HG03521 (cell line): Measurements from ENCODE around the gene PIP5K1B.
"Not testable (repeated sequence)": the region's sequence is repeated elsewhere in the genome, so short reads cannot be mapped to it uniquely, and the experiment has no call there.

Experiments
- ATAC-seq: cut with Tn5 transposase; IDR thresholded peaks from one replicate; pipeline ENCODE4 v1.9.1; 2021; ENCODE audit warnings: mild to moderate bottlenecking, moderate library complexity; ENCODE audit not compliant: unreplicated experiment

PIP5K1B gene, protein sequence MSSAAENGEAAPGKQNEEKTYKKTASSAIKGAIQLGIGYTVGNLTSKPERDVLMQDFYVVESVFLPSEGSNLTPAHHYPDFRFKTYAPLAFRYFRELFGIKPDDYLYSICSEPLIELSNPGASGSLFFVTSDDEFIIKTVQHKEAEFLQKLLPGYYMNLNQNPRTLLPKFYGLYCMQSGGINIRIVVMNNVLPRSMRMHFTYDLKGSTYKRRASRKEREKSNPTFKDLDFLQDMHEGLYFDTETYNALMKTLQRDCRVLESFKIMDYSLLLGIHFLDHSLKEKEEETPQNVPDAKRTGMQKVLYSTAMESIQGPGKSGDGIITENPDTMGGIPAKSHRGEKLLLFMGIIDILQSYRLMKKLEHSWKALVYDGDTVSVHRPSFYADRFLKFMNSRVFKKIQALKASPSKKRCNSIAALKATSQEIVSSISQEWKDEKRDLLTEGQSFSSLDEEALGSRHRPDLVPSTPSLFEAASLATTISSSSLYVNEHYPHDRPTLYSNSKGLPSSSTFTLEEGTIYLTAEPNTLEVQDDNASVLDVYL

GRCh38 chr9:68704814-68705530 is at the start of gene PIP5K1B:
PIP5K1B (plus strand) TSS chr9:68705240; CDS start chr9:68822615, 117,375 bp downstream.
- peak; percentile 77 for ATAC-seq

DNA sequence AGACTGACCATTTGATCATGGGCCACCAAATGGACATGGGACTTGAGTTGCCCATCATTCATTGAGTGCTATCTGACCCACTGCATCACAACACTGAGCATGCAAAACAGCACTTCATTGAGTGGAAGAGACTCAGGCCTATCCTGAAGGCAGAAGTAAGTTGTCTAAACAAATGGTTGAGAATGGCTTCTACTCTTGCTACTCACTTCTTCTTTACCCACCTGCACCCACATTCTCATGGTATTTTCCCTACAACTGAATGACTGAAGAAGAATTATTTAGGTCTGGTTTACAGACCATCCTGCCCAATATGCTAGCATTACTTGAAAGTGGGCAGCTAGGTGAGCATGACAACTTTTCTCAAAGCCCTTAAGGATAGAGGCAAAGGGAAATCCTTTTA is 41.0 kb upstream of the PIP5K1B start:
- ATAC-seq: no peak

DNA sequence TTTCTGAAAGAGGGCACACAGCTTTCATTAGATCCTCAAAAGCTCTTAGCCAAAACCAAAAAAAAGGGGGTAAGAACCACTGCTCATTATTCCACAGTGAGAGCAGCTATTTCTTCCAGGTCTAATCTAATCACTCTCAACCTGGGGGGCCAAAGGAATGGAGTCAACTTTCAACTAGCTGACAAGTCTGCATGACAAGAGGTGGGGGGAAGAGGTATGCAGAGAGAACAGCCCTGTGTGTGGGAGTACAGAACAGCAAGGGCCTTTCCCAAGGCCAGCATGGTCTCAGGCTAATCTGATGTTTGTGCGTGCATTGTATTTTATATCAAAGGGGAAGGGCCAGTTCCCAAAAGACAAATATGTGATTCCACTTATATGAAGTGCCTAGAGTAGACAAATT is 36.9 kb upstream of the PIP5K1B start:
- no peak for ATAC-seq

GRCh38 chr9:68669218-68669617 is 35.8 kb upstream of the PIP5K1B start:
- ATAC-seq: no peak

- ATAC-seq: no peak
Observed at GRCh38 chr9:68672215-68672614, 32.8 kb upstream of the PIP5K1B start.

GRCh38 chr9:68672625-68673024 is 32.4 kb upstream of the PIP5K1B start:
- ATAC-seq: no peak

- no peak for ATAC-seq
Observed at GRCh38 chr9:68678430-68678829, 26.6 kb upstream of the PIP5K1B start.

GRCh38 chr9:68683433-68683832 is 21.6 kb upstream of the PIP5K1B start:
- no peak for ATAC-seq

DNA sequence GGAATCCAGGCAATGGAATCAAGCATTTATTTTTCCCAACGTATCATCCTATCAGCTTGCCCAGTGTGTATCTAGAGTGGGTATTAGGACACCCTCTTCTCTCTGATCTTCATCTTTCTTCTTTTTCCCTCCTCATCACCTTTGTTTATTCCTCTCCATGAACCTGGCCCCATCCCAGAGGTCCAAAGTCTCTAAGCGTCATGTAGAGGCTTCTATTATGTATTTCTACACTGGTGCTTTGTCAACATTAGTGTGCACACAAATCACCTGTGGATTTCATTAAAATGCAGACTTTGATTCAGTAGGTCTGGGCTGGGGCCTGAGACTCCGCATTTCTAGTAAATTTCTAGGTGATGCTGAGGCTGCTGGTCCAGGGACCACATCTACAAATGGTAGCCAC is 19.8 kb upstream of the PIP5K1B start:
- no peak for ATAC-seq

GRCh38 chr9:68685770-68686169 is 19.3 kb upstream of the PIP5K1B start:
- ATAC-seq: peak; percentile 86

DNA sequence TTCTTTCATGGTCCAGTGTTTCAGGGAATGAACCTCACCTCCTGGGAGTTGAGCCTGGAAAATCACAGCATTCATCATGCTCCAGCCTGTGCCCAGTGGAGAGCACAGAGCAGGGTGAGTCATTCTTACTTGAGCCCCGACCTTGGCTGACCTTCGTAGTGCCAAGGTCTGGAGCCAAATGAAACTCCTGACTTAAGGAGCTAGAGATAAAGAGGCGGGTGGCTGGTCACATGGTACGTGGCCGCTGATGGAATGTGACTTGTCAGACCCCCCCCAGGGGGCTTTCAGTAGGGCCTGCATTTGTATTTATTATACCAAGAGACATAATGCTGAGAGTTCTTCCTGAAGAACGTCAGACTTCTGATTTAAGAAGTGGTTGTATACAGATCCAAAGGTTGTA is 15.0 kb upstream of the PIP5K1B start:
- ATAC-seq: no peak

- no peak for ATAC-seq
Observed at GRCh38 chr9:68692519-68692918, 12.5 kb upstream of the PIP5K1B start.

- ATAC-seq: no peak
Observed at GRCh38 chr9:68694125-68694524, 10.9 kb upstream of the PIP5K1B start.

- no peak for ATAC-seq
Observed at GRCh38 chr9:68697851-68698250, 7.2 kb upstream of the PIP5K1B start.

DNA sequence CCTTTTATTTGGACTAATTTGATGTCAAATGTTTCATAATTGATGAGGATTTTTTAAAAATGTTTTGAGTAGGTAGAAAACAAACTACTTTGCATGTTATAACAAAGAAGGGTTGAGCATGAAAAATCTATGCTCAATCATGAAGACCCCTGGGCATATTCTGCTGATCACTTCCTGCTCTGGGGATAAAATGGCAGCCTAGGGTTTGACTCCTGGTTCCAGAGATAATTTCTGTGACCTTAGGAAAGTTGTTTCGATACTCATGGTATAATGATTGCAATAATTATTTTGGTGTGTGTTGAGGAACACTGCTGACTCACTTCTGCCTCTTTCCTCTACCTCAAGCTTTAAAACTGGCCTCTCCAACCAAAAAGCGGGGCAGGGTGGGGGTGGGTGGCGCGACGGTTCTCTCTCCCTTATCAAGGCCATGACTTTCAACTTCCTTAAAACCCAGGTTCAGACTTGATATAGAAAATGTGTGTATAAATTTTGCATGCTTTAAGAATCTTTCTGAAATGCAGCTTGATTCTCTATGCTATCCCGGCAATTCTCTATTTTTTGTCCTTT is 6.0 kb upstream of the PIP5K1B start:
- ATAC-seq: no peak

DNA sequence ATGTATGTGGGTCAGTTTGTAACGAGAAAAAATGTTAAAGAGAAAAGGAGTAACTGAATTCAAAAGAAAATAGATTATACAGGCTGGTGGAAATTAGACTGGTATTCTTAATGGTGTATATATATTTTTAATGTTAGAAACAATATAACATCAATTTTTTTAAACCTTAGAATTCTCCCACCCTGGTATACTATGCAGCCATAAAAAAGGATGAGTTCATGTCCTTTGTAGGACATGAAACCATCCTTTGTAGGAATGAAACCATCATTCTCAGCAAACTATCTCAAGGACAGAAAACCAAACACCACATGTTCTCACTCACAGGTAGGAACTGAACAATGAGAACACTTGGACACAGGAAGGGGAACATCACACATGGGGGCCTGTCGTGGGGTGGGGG is 5.4 kb upstream of the PIP5K1B start:
- ATAC-seq: not testable (repeated sequence)

DNA sequence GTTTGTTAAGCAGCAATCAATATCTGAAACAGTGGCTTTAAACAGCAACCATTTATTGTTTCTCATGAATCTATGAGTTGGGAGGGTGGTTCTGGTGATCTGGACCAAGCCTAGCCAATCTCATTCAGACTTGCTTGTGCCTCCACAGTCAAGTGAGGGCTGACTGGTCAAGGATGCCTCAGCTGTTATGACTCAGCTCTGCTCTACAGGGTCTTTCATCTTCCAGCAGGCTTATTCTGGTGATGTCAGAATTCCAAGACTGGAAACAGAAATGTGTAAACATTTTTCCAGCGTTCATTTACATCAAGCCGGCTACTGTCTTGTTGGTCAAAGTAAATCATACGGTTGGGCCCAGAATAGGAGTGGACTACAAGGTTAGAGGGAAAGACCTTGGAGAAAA is 2.5 kb upstream of the PIP5K1B start:
- ATAC-seq: no peak

GRCh38 chr9:68703672-68704071 is 1.4 kb upstream of the PIP5K1B start:
- ATAC-seq: no peak

- ATAC-seq: no peak
Observed at GRCh38 chr9:68704498-68704813, 584 bp upstream of the PIP5K1B start.

DNA sequence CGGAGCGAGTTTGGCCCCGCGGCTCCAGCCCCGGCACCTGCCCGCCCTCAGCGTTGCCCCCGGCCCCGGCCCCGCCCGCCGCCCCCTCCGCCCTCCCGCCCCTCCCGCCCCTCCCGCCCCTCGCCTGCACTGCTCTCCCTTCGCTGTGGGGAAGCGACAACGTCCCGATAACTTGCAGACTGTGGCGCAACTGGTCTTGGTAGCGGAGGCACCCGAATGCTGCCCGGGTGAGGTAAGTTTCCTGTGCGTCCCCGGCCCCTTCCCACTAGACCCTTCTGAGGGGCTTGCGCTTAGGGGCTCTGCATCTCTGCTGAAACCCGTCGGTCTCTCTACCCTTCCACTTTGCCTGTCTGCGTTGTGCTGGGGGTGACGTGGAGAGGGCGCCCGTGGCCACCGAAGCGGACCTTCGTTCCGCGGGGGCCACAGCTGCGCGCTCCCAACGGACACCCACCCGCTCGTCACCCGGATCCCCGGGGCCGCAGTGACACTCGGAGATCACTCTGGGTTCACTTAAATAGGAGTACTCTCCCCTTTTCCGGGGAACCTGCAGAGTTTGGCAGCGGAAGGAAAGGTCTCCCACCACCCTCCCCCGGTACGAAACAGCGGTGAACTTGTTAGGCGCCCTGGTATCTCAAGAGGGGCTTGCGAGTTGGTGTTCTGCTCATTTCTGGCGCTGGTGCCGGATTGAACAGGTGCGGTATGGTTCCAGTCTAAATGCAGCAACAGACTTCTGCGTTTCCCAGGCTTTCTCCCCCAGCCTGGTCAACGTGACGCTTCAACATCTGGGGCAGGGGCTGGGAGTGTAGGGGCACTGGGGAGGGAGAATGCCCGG is 707 bp downstream of the PIP5K1B start:
- peak; percentile 8 for ATAC-seq
